ENCODE results near the gene ABHD3.
"Not testable (repeated sequence)": the region's sequence is repeated elsewhere in the genome, so short reads cannot be mapped to it uniquely, and the experiment has no call there.

ABHD3 gene

GRCh38 chr18:21662581-21662980, 42.0 kb downstream of the ABHD3 start:
- Histone ChIP-seq H3K36me3 (no peaks in the 10 kb centered on the region), H3K4me3 (ENCODE audit: low read depth, low read length) (no peak overlapping the region), H3K4me1 (no peaks in the 10 kb centered on the region), H3K27me3 (no peaks in the 10 kb centered on the region), H3K9me3 (no peaks in the 10 kb centered on the region)
- no peak for DNase-seq
- no peak for TF ChIP-seq CTCF (IDR thresholded peaks at IDR 0.05; ENCODE audit: low read depth, low read length)

- Histone ChIP-seq H3K4me1 (no peaks in the 10 kb centered on the region), H3K9me3 (no peaks in the 10 kb centered on the region), H3K36me3 (no peaks in the 10 kb centered on the region), H3K27me3 (no peaks in the 10 kb centered on the region), H3K4me3 (ENCODE audit: low read depth, low read length) (no peak overlapping the region)
- DNase-seq: no peak
- TF ChIP-seq CTCF (IDR thresholded peaks at IDR 0.05; ENCODE audit: low read depth, low read length): no peak
Observed at GRCh38 chr18:21660078-21660477, 44.5 kb downstream of the ABHD3 start.

GRCh38 chr18:21656402-21656801, 48.2 kb downstream of the ABHD3 start:
- no peaks in the 10 kb centered on the region for H3K27me3 ChIP-seq
- no peak for DNase-seq

GRCh38 chr18:21653361-21653760, 51.2 kb downstream of the ABHD3 start:
- no peak for TF ChIP-seq CTCF (IDR thresholded peaks at IDR 0.05; ENCODE audit: low read depth, low read length)
- H3K9me3 ChIP-seq: no peaks in the 10 kb centered on the region
- H3K36me3 ChIP-seq: no peaks in the 10 kb centered on the region
- no peaks in the 10 kb centered on the region for H3K4me1 ChIP-seq
- H3K4me3 ChIP-seq (ENCODE audit: low read depth, low read length): no peak overlapping the region
- DNase-seq: no peak
- no peaks in the 10 kb centered on the region for H3K27me3 ChIP-seq

More at GRCh38 chr18:21656402-21656801, 48.2 kb downstream of the ABHD3 start:
- no peaks in the 10 kb centered on the region for H3K36me3 ChIP-seq
- H3K9me3 ChIP-seq: no peaks in the 10 kb centered on the region
- TF ChIP-seq CTCF (IDR thresholded peaks at IDR 0.05; ENCODE audit: low read depth, low read length): no peak
- no peaks in the 10 kb centered on the region for H3K4me1 ChIP-seq
- no peak overlapping the region for H3K4me3 ChIP-seq (ENCODE audit: low read depth, low read length)

- no peak for DNase-seq
- Histone ChIP-seq H3K36me3 (no peaks in the 10 kb centered on the region), H3K4me3 (ENCODE audit: low read depth, low read length) (no peak overlapping the region), H3K9me3 (no peaks in the 10 kb centered on the region), H3K4me1 (no peaks in the 10 kb centered on the region), H3K27me3 (no peaks in the 10 kb centered on the region)
- TF ChIP-seq CTCF (IDR thresholded peaks at IDR 0.05; ENCODE audit: low read depth, low read length): no peak
Observed at GRCh38 chr18:21652073-21652472, 52.5 kb downstream of the ABHD3 start.

GRCh38 chr18:21650311-21650710, 54.3 kb downstream of the ABHD3 start:
- TF ChIP-seq CTCF (IDR thresholded peaks at IDR 0.05; ENCODE audit: low read depth, low read length): no peak
- H3K4me3 ChIP-seq (ENCODE audit: low read depth, low read length): peak overlapping the region; percentile 6; the same call in 1 of the 2 replicates
- DNase-seq: peak; percentile 60
- H3K27me3 ChIP-seq: no peaks in the 10 kb centered on the region
- no peaks in the 10 kb centered on the region for H3K9me3 ChIP-seq
- no peaks in the 10 kb centered on the region for H3K4me1 ChIP-seq
- H3K36me3 ChIP-seq: no peaks in the 10 kb centered on the region

GRCh38 chr18:21640375-21640774, 64.2 kb downstream of the ABHD3 start:
- H3K27me3 ChIP-seq; H3K36me3 ChIP-seq; DNase-seq; H3K9me3 ChIP-seq; H3K4me1 ChIP-seq; H3K4me3 ChIP-seq (ENCODE audit: low read depth, low read length): not testable (repeated sequence)
